IMR-90 (cell line): Measurements from ENCODE around the gene SLC27A1. TPM values are rescaled to one million over a fixed set of nuclear protein-coding genes. Genes with fewer than 3 reads are reported as not detected.

Experiments used
- ATAC-seq: fragments of 200-7000 bp; cut with Tn5 transposase; 2 replicates; pipeline ENCODE4 v1.9.1; 2020; ENCODE audit warnings: low read depth, mild to moderate bottlenecking, moderate library complexity
- BruUV-seq: library from RNA; stranded (reverse); fragments of 400-500 nt; replicated peaks from 2 replicates; lab custom pipeline; 2021; lab: Mats Ljungman, UMichigan
- CTCF ChIA-PET: fragments of 300-600 bp; formaldehyde crosslinking; extraction: SDS; loops from one replicate; lab custom pipeline; 2021; ENCODE audit warnings: antibody characterized with exemption; lab: Yijun Ruan, JAX
- POLR2A ChIA-PET: fragments of 300-600 bp; sonication (Branson Sonifier 250); formaldehyde crosslinking; loops from one replicate; lab custom pipeline; 2022; ENCODE audit warnings: antibody characterized with exemption; ENCODE audit not compliant: unreplicated experiment; lab: Charles Lee
- DNase-seq: peaks from one replicate; pipeline ENCODE4 v3.0.0; 2013
- H2AFZ ChIP-seq: replicated peaks from 2 replicates; pipeline ENCODE3; 2013; ENCODE audit warnings: low read length, mild to moderate bottlenecking; ENCODE audit not compliant: poor library complexity
- H2AK5ac ChIP-seq: 2 replicates; pipeline ENCODE4 v1.6.1; 2013; ENCODE audit warnings: low read depth, low read length, inconsistent platforms
- H2AK9ac ChIP-seq: replicated peaks from 2 replicates; pipeline ENCODE3; 2013; ENCODE audit warnings: mild to moderate bottlenecking, low read depth, low read length, moderate library complexity; ENCODE audit not compliant: poor library complexity
- H2BK120ac ChIP-seq: 2 replicates; pipeline ENCODE4 v1.6.1; 2013; ENCODE audit warnings: low read depth, low read length, inconsistent platforms
- H2BK15ac ChIP-seq: 3 replicates; pipeline ENCODE4 v1.6.1; 2013; ENCODE audit warnings: low read depth, low read length, inconsistent platforms
- H2BK20ac ChIP-seq: 2 replicates; pipeline ENCODE4 v1.6.1; 2013; ENCODE audit warnings: low read depth, mild to moderate bottlenecking, inconsistent platforms, low read length, moderate library complexity
- H2BK5ac ChIP-seq: 2 replicates; pipeline ENCODE4 v1.6.1; 2013; ENCODE audit warnings: mild to moderate bottlenecking, low read depth, low read length, inconsistent platforms; ENCODE audit not compliant: poor library complexity, severe bottlenecking
- H3K14ac ChIP-seq: replicated peaks from 2 replicates; pipeline ENCODE4 v1.6.1; 2013; ENCODE audit warnings: low read depth, low read length, inconsistent platforms
- H3K18ac ChIP-seq: 2 replicates; pipeline ENCODE4 v1.6.1; 2013; ENCODE audit warnings: low read depth, low read length, control low read depth
- H3K23ac ChIP-seq: 2 replicates; pipeline ENCODE4 v1.6.1; 2013; ENCODE audit warnings: low read depth, low read length, inconsistent platforms
- H3K27ac ChIP-seq: 2 replicates; pipeline ENCODE4 v1.5.1; 2013; ENCODE audit warnings: mild to moderate bottlenecking, control low read depth, low read length; ENCODE audit not compliant: insufficient read depth
- H3K27me3 ChIP-seq: 2 replicates; pipeline ENCODE4 v1.6.1; 2013; ENCODE audit warnings: low read length; ENCODE audit not compliant: control insufficient read depth, insufficient read depth
- H3K36me3 ChIP-seq: 2 replicates; pipeline ENCODE4 v1.6.1; 2013; ENCODE audit warnings: low read length, mixed read lengths; ENCODE audit not compliant: control insufficient read depth, insufficient read depth
- H3K4ac ChIP-seq: 2 replicates; pipeline ENCODE4 v1.6.1; 2013; ENCODE audit warnings: low read depth, low read length, inconsistent platforms
- H3K4me1 ChIP-seq: 2 replicates; pipeline ENCODE4 v1.6.1; 2013; ENCODE audit warnings: low read length, mixed read lengths; ENCODE audit not compliant: control insufficient read depth, insufficient read depth
- H3K4me2 ChIP-seq: 2 replicates; pipeline ENCODE4 v1.6.1; 2013; ENCODE audit warnings: low read depth, mild to moderate bottlenecking, control low read depth, low read length, moderate library complexity
- H3K4me3 ChIP-seq: 2 replicates; pipeline ENCODE4 v1.5.1; 2013; ENCODE audit warnings: low read depth, mild to moderate bottlenecking, control low read depth, low read length, moderate library complexity; ENCODE audit not compliant: insufficient read depth
- H3K56ac ChIP-seq: 2 replicates; pipeline ENCODE4 v1.6.1; 2013; ENCODE audit warnings: low read length, inconsistent platforms; ENCODE audit not compliant: insufficient read depth; ENCODE audit errors: extremely low read depth
- H3K79me1 ChIP-seq, 2 experiments: 2 replicates each; pipeline ENCODE4 v1.6.1; 2013; ENCODE audit warnings: low read length in 2 of 2, inconsistent platforms in 1 of 2, low read depth in 1 of 2
- H3K9ac ChIP-seq: 2 replicates; pipeline ENCODE4 v1.6.1; 2013; ENCODE audit warnings: low read depth, low read length, control low read depth
- H3K9me1 ChIP-seq: 2 replicates; pipeline ENCODE4 v1.6.1; 2013; ENCODE audit warnings: low read length, inconsistent platforms; ENCODE audit not compliant: insufficient read depth
- H3K9me3 ChIP-seq: 2 replicates; pipeline ENCODE4 v1.6.1; 2013; ENCODE audit warnings: low read length; ENCODE audit not compliant: control insufficient read depth, insufficient read depth
- H4K20me1 ChIP-seq: 2 replicates; pipeline ENCODE4 v1.6.1; 2013; ENCODE audit warnings: low read length, inconsistent platforms; ENCODE audit not compliant: insufficient read depth
- H4K5ac ChIP-seq: 2 replicates; pipeline ENCODE4 v1.6.1; 2013; ENCODE audit warnings: mild to moderate bottlenecking, low read depth, low read length, control low read depth
- H4K8ac ChIP-seq, 2 experiments: 2 replicates each; pipeline ENCODE4 v1.6.1; 2013; ENCODE audit warnings: low read depth in 2 of 2, low read length in 2 of 2, control low read depth in 1 of 2, inconsistent platforms in 1 of 2
- H4K91ac ChIP-seq: 2 replicates; pipeline ENCODE4 v1.6.1; 2013; ENCODE audit warnings: low read depth, low read length, inconsistent platforms; ENCODE audit not compliant: insufficient read depth
- CEBPB ChIP-seq: IDR thresholded peaks from 2 replicates; pipeline ENCODE4 v1.6.1; 2012; ENCODE audit warnings: low read depth, low read length, improper control_type of control experiment
- CTCF ChIP-seq: conservative IDR thresholded peaks from 2 replicates; pipeline ENCODE4 v1.5.1; 2012; ENCODE audit warnings: mild to moderate bottlenecking, low read depth, low read length, improper control_type of control experiment
- MAZ ChIP-seq: IDR thresholded peaks from 2 replicates; pipeline ENCODE4 v1.6.1; 2012; ENCODE audit warnings: low read depth, mild to moderate bottlenecking, low read length, improper control_type of control experiment, moderate library complexity, borderline replicate concordance
- MXI1 ChIP-seq: IDR thresholded peaks from 2 replicates; pipeline ENCODE4 v1.6.1; 2012; ENCODE audit warnings: low read depth, mild to moderate bottlenecking, low read length, moderate library complexity, borderline replicate concordance
- RAD21 ChIP-seq: IDR thresholded peaks from 2 replicates; pipeline ENCODE4 v1.6.1; 2012; ENCODE audit warnings: low read length, improper control_type of control experiment
- SMC3 ChIP-seq: fragments of 150-350 bp; IDR thresholded peaks from 2 replicates; pipeline ENCODE4 v1.6.1; 2016; ENCODE audit warnings: low read depth, mild to moderate bottlenecking, antibody characterized with exemption, low read length, moderate library complexity
- WGBS, 2 experiments: methylation state at CpG; one replicate each; pipeline versions ENCODE4 v1.1.5 to v1.1.7; 2013; ENCODE audit warnings: missing lambda C conversion rate in 2 of 2; ENCODE audit not compliant: insufficient read length in 1 of 2; ENCODE audit errors: extremely low coverage in 2 of 2; 5-methylcytosine and 5-hydroxymethylcytosine counted together
- dilution Hi-C: fragments of 300-500 bp; cut with HindIII; formaldehyde crosslinking; loops from one replicate; pipeline ENCODE4 v1.14.3; 2018; ENCODE audit warnings: low sequenced_read_pairs; ENCODE audit not compliant: unreplicated experiment
- in situ Hi-C: fragments of 300-500 bp; cut with MboI; formaldehyde crosslinking; loops from 3 replicates; pipeline ENCODE4 v1.14.3; 2019; ENCODE audit warnings: low sequenced_read_pairs, inconsistent platforms, mixed read lengths
- intact Hi-C: fragments of 100-400 bp; cut with micrococcal nuclease; formaldehyde crosslinking; loops from 2 replicates; pipeline ENCODE4 v1.10.0; 2022
- polyA plus RNA-seq, 3 experiments: library from polyadenylated mRNA; depleted of rRNA; stranded (reverse); fragments of >200 nt; gene quantifications; 2 replicates each; pipeline ENCODE4 v1.2.3, GENCODE V29; 2012; ENCODE audit warnings: low replicate concordance in 1 of 3
- total RNA-seq: library from RNA; depleted of rRNA; stranded (reverse); fragments of >200 nt; gene quantifications from 2 replicates; pipeline ENCODE4 v1.2.3, GENCODE V29; 2012
- TF ChIP-seq, protein P1 (sequence below): fragments of 150-350 bp; IDR thresholded peaks from 2 replicates; pipeline ENCODE4 v1.6.1; 2017; ENCODE audit warnings: mild to moderate bottlenecking, antibody characterized with exemption, low read length, low read depth

SLC27A1 gene
- total and polyA plus RNA-seq, 2 of the 4 experiments (the other 2 are of a cell fraction) = 4.8 to 12.9 TPM

DNA sequence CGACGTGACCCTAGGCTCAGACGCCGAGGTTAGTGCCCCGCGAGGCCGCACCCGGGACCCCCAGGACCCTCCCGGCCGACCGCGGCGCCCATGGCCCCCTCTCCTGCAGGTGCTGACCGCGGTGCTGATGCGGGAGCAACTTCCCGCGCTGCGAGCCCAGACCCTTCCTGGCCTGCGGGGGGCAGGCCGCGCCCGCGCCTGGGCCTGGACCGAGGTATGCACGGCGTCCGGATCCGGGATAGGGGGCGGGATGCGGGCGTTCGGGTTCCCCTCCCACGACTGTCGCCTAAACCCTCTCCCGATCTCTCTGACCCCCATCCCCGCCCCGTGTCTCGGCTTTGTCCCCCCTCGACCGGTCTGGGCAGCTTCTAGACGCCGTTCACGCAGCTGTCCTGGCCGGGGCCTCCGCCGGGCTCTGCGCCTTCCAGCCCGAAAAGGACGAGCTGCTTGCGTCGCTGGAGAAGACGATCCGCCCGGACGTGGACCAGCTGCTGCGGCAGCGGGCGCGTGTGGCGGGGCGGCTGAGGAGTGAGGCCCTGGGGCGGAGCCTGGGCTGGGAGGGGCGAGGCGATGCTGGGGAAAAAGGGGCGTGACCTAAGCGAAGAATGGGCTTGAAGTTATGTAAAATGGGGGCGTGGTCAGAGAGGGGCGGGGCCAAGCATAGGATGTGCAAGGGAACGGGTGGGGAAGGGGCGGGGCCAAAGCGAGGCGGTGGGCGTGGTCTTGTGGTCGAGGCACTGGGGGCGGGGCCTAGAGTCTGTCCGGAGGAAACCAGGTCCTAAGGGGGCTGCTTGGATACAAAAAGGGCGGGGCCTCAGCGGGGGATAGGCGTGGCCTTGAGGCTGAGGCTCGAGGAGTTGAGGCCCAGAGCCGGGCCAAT is 69.2 kb downstream of the SLC27A1 start:
- peaks cover 5% of the 10 kb centered on the region; the same call in 1 of the 2 replicates for H3K9me3 ChIP-seq
- H3K9ac ChIP-seq = peak overlapping the region; percentile 43
- H2BK15ac ChIP-seq = no peak overlapping the region
- H3K4me3 ChIP-seq = peak overlapping the region; percentile 44
- H3K4me1 ChIP-seq = peaks cover 5% of the 10 kb centered on the region; the same call in 1 of the 2 replicates
- ATAC-seq (peak; percentile 97), DNase-seq (peak; percentile 92)
- H2AK9ac ChIP-seq = no peak overlapping the region
- in situ Hi-C loops (no loop called here), dilution Hi-C loops (no loop called here), intact Hi-C loops (no loop called here)
- H3K79me1 ChIP-seq = no peaks in the 10 kb centered on the region
- 0 out of 2 replicates have a peak, but pooled peaks cover 3% of the 10 kb centered on the region for H3K9me1 ChIP-seq
- no peaks in the 10 kb centered on the region; the same call in 1 of the 2 replicates for H4K20me1 ChIP-seq
- H4K91ac ChIP-seq = no peak overlapping the region
- ChIA-PET POLR2A (no interaction called here), CTCF (interaction anchor here (0.6 to 1.3 kb wide), 4 partner anchors 13 to 1324 kb away, joined by 3 to 6 read pairs (median 4); no protein-coding TSS in a partner anchor)
- H2BK20ac ChIP-seq = no peak overlapping the region
- BruUV-seq = no TSS peak
- no peak overlapping the region for H3K23ac ChIP-seq
- peak; percentile 83 for TF ChIP-seq MAZ
- TF ChIP-seq CTCF = peak; percentile 49
- peak; percentile 56 for TF ChIP-seq RAD21
- TF ChIP-seq CEBPB = no peak
- peak; percentile 59; the same call in 1 of the 2 replicates for TF ChIP-seq MXI1
- TF ChIP-seq SMC3 = no peak
- TF ChIP-seq, protein P1, sequence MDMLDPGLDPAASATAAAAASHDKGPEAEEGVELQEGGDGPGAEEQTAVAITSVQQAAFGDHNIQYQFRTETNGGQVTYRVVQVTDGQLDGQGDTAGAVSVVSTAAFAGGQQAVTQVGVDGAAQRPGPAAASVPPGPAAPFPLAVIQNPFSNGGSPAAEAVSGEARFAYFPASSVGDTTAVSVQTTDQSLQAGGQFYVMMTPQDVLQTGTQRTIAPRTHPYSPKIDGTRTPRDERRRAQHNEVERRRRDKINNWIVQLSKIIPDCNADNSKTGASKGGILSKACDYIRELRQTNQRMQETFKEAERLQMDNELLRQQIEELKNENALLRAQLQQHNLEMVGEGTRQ = 0 out of 2 replicates have a peak, but pooled peaks have one; percentile 11
- H3K18ac ChIP-seq = no peak overlapping the region
- peak overlapping the region; percentile 90 for H2AFZ ChIP-seq
- no peaks in the 10 kb centered on the region for H3K36me3 ChIP-seq
- 1% methylated on average over 53 of the region's 82 CpGs; no CpG with 5 or more reads in 1 of the 2 experiments for WGBS, 2 experiments
- H3K56ac ChIP-seq = no peak overlapping the region
- no peak overlapping the region for H2BK120ac ChIP-seq
- no peak overlapping the region for H4K8ac ChIP-seq
- H4K5ac ChIP-seq = no peak overlapping the region
- no peak overlapping the region for H3K4ac ChIP-seq
- no peak overlapping the region for H2AK5ac ChIP-seq
- no peak overlapping the region for H3K14ac ChIP-seq
- H3K27ac ChIP-seq = peak overlapping the region; percentile 38; the same call in 1 of the 2 replicates
- no peak overlapping the region for H2BK5ac ChIP-seq
- peak overlapping the region; percentile 64 for H3K4me2 ChIP-seq
- H3K27me3 ChIP-seq = peaks cover 2% of the 10 kb centered on the region; the same call in 1 of the 2 replicates
